B cell (primary cell): ENCODE measurements around the gene ZNF3. TPM values are rescaled to one million over a fixed set of nuclear protein-coding genes. Genes with fewer than 3 reads are reported as not detected.

Experiments
- ATAC-seq: fragments of 200-7000 bp; cut with Tn5 transposase; one replicate; pipeline ENCODE4 v1.10.0; 2021; ENCODE audit warnings: low read depth, mild to moderate bottlenecking, moderate number of reproducible peaks, moderate library complexity
- CTCF ChIA-PET: fragments of 350-600 bp; sonication (Branson Sonifier 250); formaldehyde crosslinking; loops from one replicate; lab custom pipeline; 2021; ENCODE audit warnings: antibody characterized with exemption, inconsistent platforms; lab: Charles Lee
- POLR2A ChIA-PET: fragments of 350-600 bp; sonication (Branson Sonifier 250); formaldehyde crosslinking; loops from one replicate; lab custom pipeline; 2021; ENCODE audit warnings: antibody characterized with exemption; lab: Charles Lee
- DNase-seq: peaks from one replicate; pipeline ENCODE4 v3.0.0; 2013
- H2AFZ ChIP-seq: 2 replicates; pipeline ENCODE4 v1.6.1; 2012; ENCODE audit warnings: mild to moderate bottlenecking, low read depth, low read length; ENCODE audit not compliant: insufficient read depth, poor library complexity, severe bottlenecking
- H3K27ac ChIP-seq, 2 donors: 1 replicate in 1 of 2; 2 replicates in 1 of 2; pipeline ENCODE4 v1.5.1; 2012 to 2013; ENCODE audit warnings: low read length in 2 of 2, mild to moderate bottlenecking in 2 of 2, moderate library complexity in 1 of 2
- H3K27me3 ChIP-seq, 4 experiments: fragments of 200-600 bp in 1 of 4; sonication (generic) in 1 of 4; replicated peaks in 1 of 4; 1 replicate in 2 of 4; 2 replicates in 2 of 4; pipeline versions ENCODE4 v1.6.1 to v1.7.0; 2013 to 2016; ENCODE audit warnings: low read length in 3 of 4, mild to moderate bottlenecking in 2 of 4, mixed read lengths in 1 of 4, moderate library complexity in 1 of 4; ENCODE audit not compliant: insufficient read depth in 4 of 4, control insufficient read depth in 3 of 4; ENCODE audit errors: control extremely low read depth in 1 of 4
- H3K36me3 ChIP-seq, 2 experiments: replicated peaks in 1 of 2; 1 replicate in 1 of 2; 2 replicates in 1 of 2; pipeline versions ENCODE4 v1.6.1 to v1.7.1; 2013; ENCODE audit warnings: low read length in 1 of 2; ENCODE audit not compliant: insufficient read depth in 2 of 2, control insufficient read depth in 1 of 2; ENCODE audit errors: control extremely low read depth in 1 of 2, extremely low read depth in 1 of 2
- H3K4me1 ChIP-seq, 2 donors: fragments of 200-600 bp in 1 of 2; sonication (generic) in 1 of 2; 1 replicate in 1 of 2; 2 replicates in 1 of 2; pipeline versions ENCODE4 v1.5.1 to v1.6.1; 2013 to 2017; ENCODE audit warnings: low read length in 2 of 2; ENCODE audit not compliant: control insufficient read depth in 2 of 2, insufficient read depth in 2 of 2
- H3K4me2 ChIP-seq: replicated peaks from 2 replicates; pipeline ENCODE3; 2012; ENCODE audit warnings: mild to moderate bottlenecking, low read depth, low read length; ENCODE audit not compliant: poor library complexity, severe bottlenecking
- H3K4me3 ChIP-seq, 5 experiments: fragments of 200-600 bp in 1 of 5; sonication (generic) in 1 of 5; 1 replicate in 3 of 5; 2 replicates in 2 of 5; pipeline versions ENCODE4 v1.5.1 to v1.7.0; 2011 to 2016; ENCODE audit warnings: low read length in 4 of 5, mild to moderate bottlenecking in 4 of 5, low read depth in 2 of 5, control low read depth in 1 of 5, moderate library complexity in 1 of 5; ENCODE audit not compliant: insufficient read depth in 1 of 5; ENCODE audit errors: control extremely low read depth in 1 of 5, extremely low read depth in 1 of 5
- H3K79me2 ChIP-seq: fragments of 200-600 bp; sonication (generic); one replicate; pipeline ENCODE4 v1.6.0; 2016; ENCODE audit warnings: low read length; ENCODE audit not compliant: control insufficient read depth, insufficient read depth
- H3K9ac ChIP-seq: fragments of 200-600 bp; sonication (generic); 2 replicates; pipeline ENCODE4 v1.6.1; 2017; ENCODE audit warnings: mild to moderate bottlenecking, low read length, moderate library complexity
- H3K9me3 ChIP-seq, 3 donors: one replicate each; pipeline versions ENCODE4 v1.6.1 to v1.7.1; 2013; ENCODE audit warnings: low read length in 2 of 3; ENCODE audit not compliant: control insufficient read depth in 2 of 3, insufficient read depth in 1 of 3; ENCODE audit errors: control extremely low read depth in 1 of 3
- H4K20me1 ChIP-seq: 2 replicates; pipeline ENCODE4 v1.6.0; 2012; ENCODE audit warnings: mild to moderate bottlenecking, low read length; ENCODE audit not compliant: insufficient read depth, control insufficient read depth, poor library complexity, severe bottlenecking
- H3K27ac Mint-ChIP-seq: one replicate; pipeline ENCODE4 v1.8.0; 2021; ENCODE audit warnings: mixed read lengths
- H3K27me3 Mint-ChIP-seq: one replicate; pipeline ENCODE4 v1.8.0; 2021; ENCODE audit warnings: mixed read lengths
- H3K4me1 Mint-ChIP-seq: one replicate; pipeline ENCODE4 v1.8.0; 2021; ENCODE audit warnings: mixed read lengths
- H3K4me3 Mint-ChIP-seq: one replicate; pipeline ENCODE4 v1.8.0; 2021; ENCODE audit warnings: mixed read lengths
- H3K9me3 Mint-ChIP-seq: one replicate; pipeline ENCODE4 v1.8.0; 2022; ENCODE audit warnings: mixed read lengths; ENCODE audit not compliant: insufficient read depth
- EZH2 ChIP-seq: IDR thresholded peaks from 2 replicates; pipeline ENCODE4 v1.6.1; 2012; ENCODE audit warnings: borderline replicate concordance, low read depth, mild to moderate bottlenecking, moderate library complexity, low read length; ENCODE audit not compliant: insufficient read depth, poor library complexity, severe bottlenecking
- WGBS: methylation state at CpG from one replicate; pipeline ENCODE4 v1.1.5; 2013; ENCODE audit warnings: missing lambda C conversion rate; ENCODE audit not compliant: insufficient coverage; 5-methylcytosine and 5-hydroxymethylcytosine counted together
- intact Hi-C: fragments of 100-400 bp; cut with micrococcal nuclease; formaldehyde crosslinking; loops from one replicate; pipeline ENCODE4 v1.10.0; 2022
- polyA plus RNA-seq: library from polyadenylated mRNA; depleted of rRNA; stranded (reverse); fragments of >200 nt; gene quantifications from 2 replicates; pipeline ENCODE4 v1.2.3, GENCODE V29; 2012
- total RNA-seq, 2 donors: library from RNA; stranded (reverse); fragments of 120-200 nt in 1 of 2; gene quantifications; 1 replicate in 1 of 2; 2 replicates in 1 of 2; pipeline versions ENCODE4 v1.2.3 to v1.2.4, GENCODE V29; 2013 to 2022
- TF ChIP-seq, protein P1 (sequence below): fragments of 200-600 bp; IDR thresholded peaks from one replicate; pipeline ENCODE4 v1.8.0; 2022; ENCODE audit warnings: antibody characterized with exemption, mild to moderate bottlenecking

Gene ZNF3
- total and polyA plus RNA-seq, 2 donors (not counting 1 experiment from before 2014, with no cell fraction given), result 19.2 to 44.8 TPM

DNA sequence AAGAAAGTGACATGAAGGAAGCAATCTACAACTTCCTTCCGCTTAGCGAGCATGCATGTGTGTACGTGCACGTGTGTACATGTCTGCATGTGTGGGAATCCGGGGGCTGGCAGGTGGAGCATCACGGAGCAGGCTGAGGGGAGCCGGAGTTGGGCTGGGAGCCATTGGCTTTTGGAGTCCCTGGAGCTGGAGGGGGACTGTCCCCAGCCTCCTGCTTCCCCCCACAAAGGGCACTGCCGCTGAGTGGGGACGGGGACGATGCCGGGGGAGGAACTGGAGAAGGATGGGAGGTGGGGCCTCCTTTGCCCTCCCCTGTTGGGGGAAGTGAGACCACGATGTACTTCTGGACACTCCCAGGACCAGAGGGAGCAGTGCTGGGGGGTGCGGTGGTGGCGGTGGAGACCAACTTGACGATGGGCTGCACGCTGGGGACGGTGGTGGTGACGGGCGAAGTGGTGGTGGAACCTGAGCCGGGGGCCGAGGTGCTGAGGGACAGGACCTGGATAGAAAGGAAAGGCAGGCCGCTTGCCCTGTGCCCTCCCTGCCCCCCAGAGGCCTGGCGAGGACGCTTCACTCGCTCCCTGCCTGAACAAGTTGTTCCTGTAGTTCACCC is 25.7 kb upstream of the ZNF3 start:
- no peak overlapping the region for H3K4me2 ChIP-seq
- H3K27me3 Mint-ChIP-seq, result no peaks in the 10 kb centered on the region
- peaks cover 0 to 41% of the 10 kb centered on the region in 2 experiments for H3K36me3 ChIP-seq
- H3K79me2 ChIP-seq, result peaks cover 4% of the 10 kb centered on the region
- H3K4me3 ChIP-seq, result no peak overlapping the region
- peaks cover 7% of the 10 kb centered on the region for H3K4me1 Mint-ChIP-seq
- no peaks in the 10 kb centered on the region for H3K27me3 ChIP-seq
- 93% methylated on average over 24 of the region's 25 CpGs for WGBS
- H3K27ac ChIP-seq, result no peak overlapping the region
- no peaks in the 10 kb centered on the region for H3K9me3 Mint-ChIP-seq
- ChIA-PET CTCF (no interaction called here), POLR2A (interaction anchor here (0.6 kb wide), 1 partner anchor 56 kb away, joined by 3 read pairs; no protein-coding TSS in a partner anchor)
- intact Hi-C loops, result no loop called here
- H3K27ac Mint-ChIP-seq, result no peak overlapping the region
- no peak overlapping the region for H3K4me3 Mint-ChIP-seq
- ATAC-seq, result no peak
- H2AFZ ChIP-seq, result no peak overlapping the region
- no peaks in the 10 kb centered on the region for H3K9me3 ChIP-seq
- DNase-seq, result no peak
- no peak overlapping the region for H3K9ac ChIP-seq
- peaks cover 2 to 4% of the 10 kb centered on the region in 2 donors for H3K4me1 ChIP-seq
- TF ChIP-seq, protein P1, sequence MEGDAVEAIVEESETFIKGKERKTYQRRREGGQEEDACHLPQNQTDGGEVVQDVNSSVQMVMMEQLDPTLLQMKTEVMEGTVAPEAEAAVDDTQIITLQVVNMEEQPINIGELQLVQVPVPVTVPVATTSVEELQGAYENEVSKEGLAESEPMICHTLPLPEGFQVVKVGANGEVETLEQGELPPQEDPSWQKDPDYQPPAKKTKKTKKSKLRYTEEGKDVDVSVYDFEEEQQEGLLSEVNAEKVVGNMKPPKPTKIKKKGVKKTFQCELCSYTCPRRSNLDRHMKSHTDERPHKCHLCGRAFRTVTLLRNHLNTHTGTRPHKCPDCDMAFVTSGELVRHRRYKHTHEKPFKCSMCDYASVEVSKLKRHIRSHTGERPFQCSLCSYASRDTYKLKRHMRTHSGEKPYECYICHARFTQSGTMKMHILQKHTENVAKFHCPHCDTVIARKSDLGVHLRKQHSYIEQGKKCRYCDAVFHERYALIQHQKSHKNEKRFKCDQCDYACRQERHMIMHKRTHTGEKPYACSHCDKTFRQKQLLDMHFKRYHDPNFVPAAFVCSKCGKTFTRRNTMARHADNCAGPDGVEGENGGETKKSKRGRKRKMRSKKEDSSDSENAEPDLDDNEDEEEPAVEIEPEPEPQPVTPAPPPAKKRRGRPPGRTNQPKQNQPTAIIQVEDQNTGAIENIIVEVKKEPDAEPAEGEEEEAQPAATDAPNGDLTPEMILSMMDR, result no peak
- no peak for TF ChIP-seq EZH2
- H4K20me1 ChIP-seq, result no peaks in the 10 kb centered on the region

DNA sequence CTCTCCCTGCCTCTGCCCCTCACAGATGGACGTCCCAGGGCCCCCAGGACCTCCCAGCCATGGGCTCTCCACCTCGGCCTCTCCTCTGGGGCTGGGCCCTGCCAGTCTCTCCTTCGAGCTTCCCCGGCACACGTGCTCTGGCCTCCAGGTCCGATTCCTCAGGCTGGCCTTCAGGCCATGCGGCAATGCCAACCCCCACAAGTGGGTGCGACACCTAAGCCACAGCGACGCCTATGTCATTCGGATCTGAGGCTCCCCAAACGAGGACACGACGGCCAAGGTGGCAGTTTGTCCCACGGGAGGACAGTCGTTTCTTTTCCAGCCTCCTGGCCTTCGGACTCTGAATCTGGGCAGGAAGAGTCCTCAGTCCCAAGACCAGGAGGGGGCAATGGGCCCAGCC is 25.1 kb upstream of the ZNF3 start:
- Histone ChIP-seq H3K4me3 (no peak overlapping the region), H3K27me3 (no peaks in the 10 kb centered on the region), H3K36me3 (peaks cover 0 to 35% of the 10 kb centered on the region in 2 experiments), H2AFZ (no peak overlapping the region), H3K27ac (no peak overlapping the region), H3K4me1 (peaks cover 4 to 9% of the 10 kb centered on the region in 2 donors), H3K9ac (no peak overlapping the region), H3K79me2 (peaks cover 4% of the 10 kb centered on the region), H3K4me2 (no peak overlapping the region), H4K20me1 (no peaks in the 10 kb centered on the region), H3K9me3 (no peaks in the 10 kb centered on the region)
- H3K4me1 Mint-ChIP-seq, result peaks cover 7% of the 10 kb centered on the region
- WGBS, result 93% methylated on average over 14 of the region's 17 CpGs
- ChIA-PET POLR2A (no interaction called here), CTCF (no interaction called here)
- no peak for TF ChIP-seq EZH2
- TF ChIP-seq, protein P1, result no peak
- ATAC-seq (no peak), DNase-seq (no peak)
- H3K27ac Mint-ChIP-seq, result no peak overlapping the region
- no peaks in the 10 kb centered on the region for H3K27me3 Mint-ChIP-seq
- no peak overlapping the region for H3K4me3 Mint-ChIP-seq
- H3K9me3 Mint-ChIP-seq, result no peaks in the 10 kb centered on the region
- intact Hi-C loops, result no loop called here
